Measurements from ENCODE around the gene ALOX15B. TPM values are rescaled to one million over a fixed set of nuclear protein-coding genes. Genes with fewer than 3 reads are reported as not detected.
"Not testable (repeated sequence)": the region's sequence is repeated elsewhere in the genome, so short reads cannot be mapped to it uniquely, and the experiment has no call there.

ALOX15B gene
- total RNA-seq, 1 experiment from 2014 or later = 0.30 TPM

DNA sequence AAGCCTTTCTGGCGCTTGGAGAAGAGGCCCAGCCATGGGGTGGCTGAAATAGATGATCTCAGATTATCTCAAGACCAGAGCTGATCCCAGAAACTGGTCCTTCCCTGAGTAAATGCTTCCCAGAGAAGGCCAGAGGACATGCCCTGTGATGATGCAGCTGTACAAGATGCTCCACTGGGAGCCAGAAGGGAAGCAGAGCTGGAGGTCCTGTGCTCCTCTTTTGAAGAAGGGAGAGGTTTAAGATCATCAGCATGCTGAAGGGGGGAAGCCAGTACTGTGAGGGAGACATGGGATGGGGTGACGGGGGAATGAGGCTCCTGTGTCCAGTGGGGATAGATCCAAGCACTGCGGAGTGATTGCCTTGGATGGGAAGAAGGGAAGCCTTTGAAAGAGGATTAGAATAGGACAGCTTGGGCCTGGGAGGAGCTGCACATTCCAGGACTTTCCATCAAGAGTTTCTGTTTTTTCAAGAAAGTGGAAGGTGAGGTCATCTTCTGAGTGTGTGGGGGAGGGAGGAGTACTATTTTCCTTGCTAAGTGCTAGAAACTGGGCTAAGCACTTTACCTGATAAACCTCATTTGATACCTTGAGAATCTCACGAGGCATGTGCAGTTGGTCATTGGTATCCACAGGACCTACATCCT is 16.4 kb upstream of the ALOX15B start:
- H3K9me2 ChIP-seq (ENCODE audit: insufficient read depth) = no peaks in the 10 kb centered on the region
- no peak overlapping the region for H3K4me2 ChIP-seq (ENCODE audit: low read length)
- H3K9me3 ChIP-seq (ENCODE audit: control insufficient read depth in 1 of 2, insufficient read depth in 1 of 2, low read depth in 1 of 2, low read length in 2 of 2) = no peaks in the 10 kb centered on the region
- H3K4me3 ChIP-seq (replicated peaks in 1 of 2; ENCODE audit: low read depth in 1 of 2, low read length in 2 of 2) = no peak overlapping the region
- RAD21 ChIA-PET (ENCODE audit: low non-redundant PET in 1 of 2, low total read pairs in 2 of 2, uncharacterized antibody in 2 of 2, unreplicated experiment in 2 of 2) = interaction anchor here in 1 of 2 experiments (1.2 kb wide), 1 partner anchor 19 kb away, joined by 3 read pairs; no protein-coding TSS in a partner anchor
- no peak overlapping the region for H3K27ac ChIP-seq (ENCODE audit: low read depth, low read length)
- peaks cover under 1 to 24% of the 10 kb centered on the region in 2 experiments; a peak in 3 of 4 replicates for H3K4me1 ChIP-seq (ENCODE audit: control insufficient read depth in 1 of 2, insufficient read depth in 2 of 2, low read length in 2 of 2)
- POLR2A ChIA-PET = no interaction called here
- intact Hi-C loops (cut with micrococcal nuclease) = no loop called here
- TF ChIP-seq EZH2 (IDR thresholded peaks at IDR 0.05) = no peak
- no peak for TF ChIP-seq CEBPB (IDR thresholded peaks at IDR 0.05; ENCODE audit: low read depth)
- TF ChIP-seq FOSL1 (IDR thresholded peaks at IDR 0.05; ENCODE audit: low read depth) = no peak
- no peak for TF ChIP-seq EZH2phosphoT487 (IDR thresholded peaks at IDR 0.05; ENCODE audit: borderline replicate concordance)
- no peak for TF ChIP-seq RAD21 (IDR thresholded peaks at IDR 0.05; ENCODE audit: low read depth)
- TF ChIP-seq POLR2AphosphoS5 (IDR thresholded peaks at IDR 0.05; ENCODE audit: low read depth, low read length) = no peak
- TF ChIP-seq, protein P1, sequence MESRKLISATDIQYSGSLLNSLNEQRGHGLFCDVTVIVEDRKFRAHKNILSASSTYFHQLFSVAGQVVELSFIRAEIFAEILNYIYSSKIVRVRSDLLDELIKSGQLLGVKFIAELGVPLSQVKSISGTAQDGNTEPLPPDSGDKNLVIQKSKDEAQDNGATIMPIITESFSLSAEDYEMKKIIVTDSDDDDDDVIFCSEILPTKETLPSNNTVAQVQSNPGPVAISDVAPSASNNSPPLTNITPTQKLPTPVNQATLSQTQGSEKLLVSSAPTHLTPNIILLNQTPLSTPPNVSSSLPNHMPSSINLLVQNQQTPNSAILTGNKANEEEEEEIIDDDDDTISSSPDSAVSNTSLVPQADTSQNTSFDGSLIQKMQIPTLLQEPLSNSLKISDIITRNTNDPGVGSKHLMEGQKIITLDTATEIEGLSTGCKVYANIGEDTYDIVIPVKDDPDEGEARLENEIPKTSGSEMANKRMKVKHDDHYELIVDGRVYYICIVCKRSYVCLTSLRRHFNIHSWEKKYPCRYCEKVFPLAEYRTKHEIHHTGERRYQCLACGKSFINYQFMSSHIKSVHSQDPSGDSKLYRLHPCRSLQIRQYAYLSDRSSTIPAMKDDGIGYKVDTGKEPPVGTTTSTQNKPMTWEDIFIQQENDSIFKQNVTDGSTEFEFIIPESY (IDR thresholded peaks at IDR 0.05; ENCODE audit: extremely low read depth, insufficient replicate concordance, low read length) = no peak
- TF ChIP-seq YY1 (IDR thresholded peaks at IDR 0.05; ENCODE audit: extremely low read depth, insufficient replicate concordance, low read depth, low read length) = no peak
- TF ChIP-seq SP1 (IDR thresholded peaks at IDR 0.05; ENCODE audit: low read depth) = no peak
- TF ChIP-seq, protein P2, sequence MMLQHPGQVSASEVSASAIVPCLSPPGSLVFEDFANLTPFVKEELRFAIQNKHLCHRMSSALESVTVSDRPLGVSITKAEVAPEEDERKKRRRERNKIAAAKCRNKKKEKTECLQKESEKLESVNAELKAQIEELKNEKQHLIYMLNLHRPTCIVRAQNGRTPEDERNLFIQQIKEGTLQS (IDR thresholded peaks at IDR 0.05) = no peak
- TF ChIP-seq, protein P3, sequence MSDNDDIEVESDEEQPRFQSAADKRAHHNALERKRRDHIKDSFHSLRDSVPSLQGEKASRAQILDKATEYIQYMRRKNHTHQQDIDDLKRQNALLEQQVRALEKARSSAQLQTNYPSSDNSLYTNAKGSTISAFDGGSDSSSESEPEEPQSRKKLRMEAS (IDR thresholded peaks at IDR 0.05) = no peak
- CTCF ChIA-PET = no interaction called here
- no peak overlapping the region for H3K9ac ChIP-seq (ENCODE audit: low read length)
- H3K36me3 ChIP-seq (ENCODE audit: control insufficient read depth in 1 of 2, insufficient read depth in 2 of 2, low read length in 2 of 2) = no peaks in the 10 kb centered on the region
- ATAC-seq = no peak
- H3K27me3 ChIP-seq (ENCODE audit: insufficient read depth, low read length) = no peaks in the 10 kb centered on the region; the same call in 1 of the 2 replicates
- no peaks in the 10 kb centered on the region for H3K79me2 ChIP-seq (ENCODE audit: insufficient read depth, low read length)
- no peak overlapping the region for H2AFZ ChIP-seq (ENCODE audit: low read depth, low read length, poor library complexity, severe bottlenecking)
- no TSS peak for BruUV-seq (replicated peaks)
- H4K20me1 ChIP-seq (ENCODE audit: insufficient read depth) = no peaks in the 10 kb centered on the region
- DNase-seq (ENCODE audit: low read depth, low spot score) = no peak

DNA sequence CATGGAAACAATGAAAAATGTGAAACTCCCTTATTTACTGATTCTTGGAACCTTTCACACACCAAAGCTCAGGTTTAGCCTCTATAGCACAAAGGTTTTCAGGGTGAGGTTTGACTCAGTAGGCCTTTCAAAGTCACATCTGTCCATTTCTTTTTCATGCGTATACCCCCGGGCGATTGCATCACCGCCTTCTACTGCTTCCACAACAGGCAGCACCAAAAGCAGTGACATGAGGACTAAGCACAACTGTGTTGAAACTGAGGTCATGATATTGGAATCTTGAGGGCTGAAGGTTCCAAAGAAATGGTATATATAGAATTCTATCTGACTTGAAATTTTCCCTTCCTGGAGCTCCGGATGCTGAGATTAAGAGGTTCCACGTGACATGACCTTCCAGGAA is 14.7 kb upstream of the ALOX15B start:
- H3K4me3 ChIP-seq (replicated peaks in 1 of 2; ENCODE audit: low read depth in 1 of 2, low read length in 2 of 2); RAD21 ChIA-PET (ENCODE audit: low non-redundant PET in 1 of 2, low total read pairs in 2 of 2, uncharacterized antibody in 2 of 2, unreplicated experiment in 2 of 2); H4K20me1 ChIP-seq (ENCODE audit: insufficient read depth); H3K36me3 ChIP-seq (ENCODE audit: control insufficient read depth in 1 of 2, insufficient read depth in 2 of 2, low read length in 2 of 2); intact Hi-C loops (cut with micrococcal nuclease); H3K9me2 ChIP-seq (ENCODE audit: insufficient read depth); POLR2A ChIA-PET; H3K4me1 ChIP-seq (ENCODE audit: control insufficient read depth in 1 of 2, insufficient read depth in 2 of 2, low read length in 2 of 2); H3K9me3 ChIP-seq (ENCODE audit: control insufficient read depth in 1 of 2, insufficient read depth in 1 of 2, low read depth in 1 of 2, low read length in 2 of 2); H3K9ac ChIP-seq (ENCODE audit: low read length); H3K4me2 ChIP-seq (ENCODE audit: low read length); ATAC-seq; BruUV-seq (replicated peaks); H2AFZ ChIP-seq (ENCODE audit: low read depth, low read length, poor library complexity, severe bottlenecking); H3K27me3 ChIP-seq (ENCODE audit: insufficient read depth, low read length); DNase-seq (ENCODE audit: low read depth, low spot score); H3K79me2 ChIP-seq (ENCODE audit: insufficient read depth, low read length); H3K27ac ChIP-seq (ENCODE audit: low read depth, low read length); CTCF ChIA-PET: not testable (repeated sequence)

Measured in HCT116 (cell line).